Dermis blood vessel endothelial cell (primary cell): ENCODE measurements around the gene CCL4. TPM values are rescaled to one million over a fixed set of nuclear protein-coding genes. Genes with fewer than 3 reads are reported as not detected.
A peak's percentile ranks its signal among the peaks of the same experiment; 100 is the strongest.
"Not testable (repeated sequence)": the region's sequence is repeated elsewhere in the genome, so short reads cannot be mapped to it uniquely, and the experiment has no call there.

ENCODE experiments used
- DNase-seq: peaks from one replicate; pipeline ENCODE4 v3.0.0; 2010
- total RNA-seq: library from RNA; depleted of rRNA; stranded (reverse); fragments of >200 nt; gene quantifications from 2 replicates; pipeline ENCODE4 v1.2.3, GENCODE V29; 2014

CCL4 gene
- total RNA-seq, result not detected in 2 replicates

DNA sequence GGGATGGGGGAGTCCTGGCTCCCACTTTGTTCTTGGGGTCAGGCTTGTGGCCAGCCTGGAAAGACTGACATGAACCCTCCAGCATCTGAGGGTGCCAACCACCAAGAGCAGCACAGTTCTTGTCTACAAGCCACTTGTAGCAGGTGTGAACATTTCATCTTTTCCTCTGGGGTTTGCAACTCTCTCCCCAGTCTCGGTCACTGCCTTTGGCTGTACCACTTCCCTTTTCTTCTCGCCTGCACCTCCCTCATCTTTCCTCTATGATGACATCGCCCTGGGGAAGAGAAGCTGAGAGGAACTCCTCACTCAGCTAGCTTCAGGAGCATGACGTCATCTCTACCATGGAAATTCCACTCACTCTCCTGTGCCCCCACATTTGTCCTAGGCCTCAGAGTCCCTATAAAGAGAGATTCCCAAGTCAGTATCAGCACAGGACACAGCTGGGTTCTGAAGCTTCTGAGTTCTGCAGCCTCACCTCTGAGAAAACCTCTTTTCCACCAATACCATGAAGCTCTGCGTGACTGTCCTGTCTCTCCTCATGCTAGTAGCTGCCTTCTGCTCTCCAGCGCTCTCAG lies at the start of gene CCL4:
CCL4 (plus strand) TSS at position 427 of the 575 bp plus-strand sequence; CDS start at position 506, 79 bp downstream.
- not testable (repeated sequence) for DNase-seq

DNA sequence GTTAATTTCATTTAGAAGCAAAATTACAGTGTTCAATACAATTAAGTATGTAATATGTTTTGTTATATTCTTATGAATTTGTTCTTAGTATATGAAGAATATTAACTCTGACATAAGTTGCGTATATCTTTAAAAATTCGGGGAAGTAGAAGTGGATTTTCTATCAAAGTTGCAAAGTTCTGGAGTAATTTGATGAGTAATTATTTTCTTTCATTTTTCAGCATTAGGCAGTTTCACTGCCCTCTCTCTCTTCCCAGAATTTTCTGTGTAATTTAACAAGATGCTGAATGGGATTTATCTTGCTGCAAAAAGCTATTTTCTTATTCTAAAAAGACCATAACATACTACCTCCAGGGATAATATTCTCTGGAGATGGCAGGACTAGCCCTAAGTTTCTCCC lies 48.5 kb upstream of the CCL4 start:
- no peak for DNase-seq

DNA sequence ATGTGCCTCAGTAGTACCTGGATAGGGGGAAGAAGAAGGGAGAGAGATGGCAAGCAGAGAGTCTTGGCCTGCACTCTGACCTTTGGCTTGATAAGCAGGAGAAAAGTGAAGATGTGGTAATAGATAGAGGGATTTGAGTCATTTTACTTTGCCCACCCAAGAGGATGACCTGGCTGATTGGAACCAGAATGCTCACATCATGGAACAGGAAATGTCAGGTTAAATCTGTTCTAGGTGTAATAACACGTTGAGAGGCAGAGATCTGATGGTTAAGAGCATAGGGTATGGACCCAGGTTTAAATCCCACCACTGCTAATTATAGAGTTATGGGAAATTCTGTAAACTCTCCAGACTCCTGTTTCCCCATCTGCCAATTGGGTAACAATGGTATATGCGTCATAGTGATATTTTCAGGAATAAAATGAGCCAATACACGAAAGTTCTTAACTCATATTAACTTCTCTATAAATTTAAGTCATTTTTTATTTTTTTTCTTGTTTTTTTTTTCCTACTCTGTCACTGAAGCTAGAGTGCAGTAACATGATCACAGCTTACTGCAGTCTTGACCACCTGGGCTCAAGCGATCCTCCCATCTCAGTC lies 47.6 kb upstream of the CCL4 start:
- no peak for DNase-seq

DNA sequence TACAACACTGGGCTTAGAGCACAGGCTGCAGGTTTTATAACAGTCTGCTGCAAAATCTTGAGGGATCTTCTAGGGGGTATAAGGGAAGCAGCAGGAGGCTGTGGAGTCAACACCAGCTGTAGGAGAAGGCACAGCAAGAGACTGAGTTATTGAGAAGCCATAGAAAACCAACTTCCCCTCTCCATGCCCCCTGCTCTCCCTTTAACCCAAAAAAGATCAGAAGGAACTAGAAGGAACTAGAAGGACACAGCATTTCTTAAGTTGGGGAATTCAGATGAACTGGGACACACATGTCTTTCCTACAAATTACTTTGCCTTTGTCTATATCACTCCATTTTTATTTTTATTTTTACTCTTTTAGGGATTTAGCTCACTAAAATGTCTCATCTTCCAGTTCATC lies 45.7 kb upstream of the CCL4 start:
- no peak for DNase-seq

DNA sequence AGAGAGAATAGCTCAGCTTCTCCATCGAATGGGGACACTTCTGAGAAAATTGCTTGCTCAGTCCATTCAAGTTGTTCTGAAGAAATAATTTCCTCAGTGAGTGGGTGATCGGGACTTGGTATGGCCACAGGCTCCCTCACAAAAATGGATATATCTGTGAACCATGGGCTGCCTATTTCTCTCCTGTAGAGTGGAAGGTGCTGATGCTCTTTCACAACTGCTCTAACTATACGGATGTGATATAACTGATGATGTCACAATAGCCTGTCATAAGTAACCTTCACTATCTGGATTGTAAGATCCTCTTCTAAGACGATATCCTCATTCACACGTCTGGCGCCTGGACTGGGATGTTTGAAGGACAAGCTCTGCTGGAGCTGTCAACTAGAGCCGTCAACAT lies 44.2 kb upstream of the CCL4 start:
- no peak for DNase-seq

DNA sequence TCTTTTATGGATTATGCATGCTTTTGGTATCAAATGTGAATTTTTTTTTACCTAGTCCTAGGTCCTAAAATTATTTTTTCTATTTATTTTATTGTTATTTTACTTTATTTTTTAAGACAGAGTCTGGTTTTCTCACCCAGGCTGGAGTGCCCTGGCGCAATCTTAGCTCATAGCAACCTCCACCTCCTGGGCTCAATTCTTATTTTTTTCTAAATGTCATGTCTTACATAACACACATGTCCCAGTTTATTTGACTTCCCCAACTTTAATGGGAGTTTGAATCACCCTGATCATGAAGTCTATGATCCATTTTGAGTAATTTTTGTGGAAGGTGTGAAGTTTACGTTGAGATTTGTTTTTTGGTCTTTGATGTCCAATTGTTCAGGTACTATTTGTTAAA lies 42.8 kb upstream of the CCL4 start:
- no peak for DNase-seq

DNA sequence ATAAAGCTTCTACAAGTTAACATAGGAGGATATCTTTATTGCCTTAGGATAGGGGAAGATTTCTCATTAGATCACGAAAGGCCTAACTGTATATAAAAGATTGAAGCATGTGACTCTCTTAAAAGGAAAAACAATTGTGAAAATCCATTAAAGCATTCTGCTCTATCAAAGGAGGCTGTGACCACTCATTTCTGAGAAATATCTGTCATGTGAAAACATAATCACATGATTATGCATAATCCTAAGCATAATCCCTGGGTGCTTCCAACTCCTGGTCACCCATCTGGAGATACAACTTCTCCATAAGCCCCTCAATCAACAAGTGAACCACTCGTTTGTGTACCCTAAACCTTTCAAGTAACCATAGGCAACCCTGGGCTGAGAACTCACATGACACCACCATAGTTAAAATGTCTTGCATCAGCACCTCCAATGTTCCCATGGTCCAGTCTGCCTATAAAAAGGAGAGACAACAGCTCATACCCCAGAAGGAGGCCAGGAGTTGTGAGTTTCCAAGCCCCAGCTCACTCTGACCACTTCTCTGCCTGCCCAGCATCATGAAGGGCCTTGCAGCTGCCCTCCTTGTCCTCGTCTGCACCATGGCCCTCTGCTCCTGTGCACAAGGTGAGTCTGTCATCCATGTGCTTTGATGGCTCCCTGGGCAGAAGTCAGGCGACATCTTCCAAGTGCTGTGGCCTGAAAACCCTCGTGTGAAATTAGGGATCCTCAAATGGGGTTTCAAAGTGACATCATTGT lies 39.7 kb upstream of the CCL4 start, which contains the start of gene CCL18:
CCL18 (plus strand) TSS at position 487 of the 756 bp plus-strand sequence; CDS start at position 558, 71 bp downstream.
- no peak for DNase-seq

DNA sequence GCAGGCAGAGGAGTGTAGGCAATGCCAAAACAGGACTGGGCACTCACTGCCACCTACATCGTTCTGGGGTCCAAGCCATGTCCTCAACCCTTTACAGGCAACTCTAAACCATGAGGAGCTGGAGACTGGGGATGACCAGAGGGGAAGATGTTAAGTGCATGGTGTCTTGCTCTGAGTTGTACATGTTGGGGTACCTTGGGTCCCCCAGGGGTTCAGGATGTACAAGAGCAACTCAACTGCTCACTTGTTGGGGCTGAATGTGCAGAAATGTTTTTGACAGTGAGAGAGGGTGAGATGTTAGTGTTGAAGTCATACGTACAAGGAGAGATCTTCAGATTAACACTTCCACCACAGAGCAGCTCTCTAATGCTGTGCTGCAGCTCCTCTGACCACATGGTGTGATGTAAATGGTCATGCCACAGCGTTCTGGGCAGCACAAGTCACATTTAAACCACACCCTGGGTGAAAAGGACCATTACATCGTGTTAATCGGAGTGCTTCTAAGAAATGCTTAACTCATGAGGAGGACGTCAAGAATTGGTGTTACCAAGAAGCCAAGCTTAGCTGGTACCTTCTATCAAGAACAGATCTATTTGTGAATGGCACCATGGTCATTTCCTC lies 37.2 kb upstream of the CCL4 start:
- DNase-seq, result no peak

DNA sequence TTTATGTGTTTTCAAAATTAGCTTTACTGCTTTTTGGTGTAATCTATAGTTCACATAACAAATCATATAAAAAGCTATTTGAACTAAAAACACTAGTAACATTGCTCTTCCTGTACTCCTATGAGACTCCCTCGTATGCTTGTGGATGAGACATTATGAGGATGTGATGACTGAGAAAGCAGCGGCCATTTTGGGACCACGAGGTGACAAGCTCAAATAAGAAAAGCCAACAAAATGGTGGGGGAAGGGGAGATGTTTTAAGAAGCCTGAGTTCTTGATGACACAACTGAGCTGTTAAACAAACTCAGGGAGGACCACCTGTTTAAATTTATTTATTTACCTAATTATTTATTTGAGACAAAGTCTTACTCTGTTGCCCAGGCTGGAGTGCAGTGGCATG lies 35.1 kb upstream of the CCL4 start:
- DNase-seq, result no peak

DNA sequence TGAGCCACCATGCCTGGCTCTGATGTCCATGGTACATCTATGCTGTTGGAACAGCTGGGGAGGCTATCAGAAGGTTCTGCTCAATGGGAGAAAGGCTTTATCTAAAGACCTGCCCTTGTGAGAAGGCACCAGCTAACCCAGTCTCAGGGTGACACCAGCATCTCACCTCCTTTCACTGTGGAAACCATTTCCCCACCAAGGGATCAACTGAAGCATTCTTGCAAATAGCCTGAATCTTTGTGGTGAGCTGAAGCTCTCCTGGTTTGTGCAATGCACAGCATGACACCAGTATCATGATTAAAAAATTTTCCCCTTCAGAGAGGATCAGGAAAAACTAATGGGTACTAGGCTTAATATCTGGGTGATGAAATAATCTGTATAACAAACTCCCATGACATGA lies 34.5 kb upstream of the CCL4 start:
- DNase-seq, result no peak

DNA sequence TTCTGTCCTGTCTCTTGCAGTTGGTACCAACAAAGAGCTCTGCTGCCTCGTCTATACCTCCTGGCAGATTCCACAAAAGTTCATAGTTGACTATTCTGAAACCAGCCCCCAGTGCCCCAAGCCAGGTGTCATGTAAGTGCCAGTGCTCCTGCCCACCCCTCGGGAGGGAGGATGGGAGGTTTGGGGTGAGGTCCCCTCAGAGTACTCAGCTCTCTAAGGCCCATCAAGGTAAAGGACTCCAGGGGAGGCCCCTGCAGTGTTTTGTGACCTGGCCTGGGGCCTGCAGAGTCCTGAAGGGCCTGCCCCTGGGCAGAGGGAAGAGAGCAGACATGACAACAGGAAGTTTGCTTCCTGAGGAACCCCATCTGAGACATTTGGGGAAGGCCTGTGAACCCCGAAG lies 33.2 kb upstream of the CCL4 start:
- DNase-seq, result no peak

DNA sequence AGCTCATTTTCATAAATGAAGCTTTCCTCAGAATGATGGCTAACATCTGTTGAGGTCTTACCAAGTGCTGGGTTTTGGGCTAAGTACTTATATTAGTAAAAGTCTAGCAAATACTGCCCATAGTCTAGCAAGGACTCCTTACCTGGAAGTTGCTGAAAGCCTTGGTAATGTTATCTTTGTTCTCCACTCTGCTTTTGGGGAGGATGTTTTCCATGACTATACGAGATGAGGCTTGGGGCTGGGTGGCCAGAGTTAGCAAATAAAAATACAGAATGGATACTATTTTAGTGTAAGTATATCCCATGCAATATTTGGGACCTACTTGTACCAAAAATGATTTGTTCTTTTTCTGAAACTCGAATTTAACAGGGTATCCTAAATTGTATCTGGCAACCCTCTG lies 31.9 kb upstream of the CCL4 start:
- DNase-seq, result no peak

DNA sequence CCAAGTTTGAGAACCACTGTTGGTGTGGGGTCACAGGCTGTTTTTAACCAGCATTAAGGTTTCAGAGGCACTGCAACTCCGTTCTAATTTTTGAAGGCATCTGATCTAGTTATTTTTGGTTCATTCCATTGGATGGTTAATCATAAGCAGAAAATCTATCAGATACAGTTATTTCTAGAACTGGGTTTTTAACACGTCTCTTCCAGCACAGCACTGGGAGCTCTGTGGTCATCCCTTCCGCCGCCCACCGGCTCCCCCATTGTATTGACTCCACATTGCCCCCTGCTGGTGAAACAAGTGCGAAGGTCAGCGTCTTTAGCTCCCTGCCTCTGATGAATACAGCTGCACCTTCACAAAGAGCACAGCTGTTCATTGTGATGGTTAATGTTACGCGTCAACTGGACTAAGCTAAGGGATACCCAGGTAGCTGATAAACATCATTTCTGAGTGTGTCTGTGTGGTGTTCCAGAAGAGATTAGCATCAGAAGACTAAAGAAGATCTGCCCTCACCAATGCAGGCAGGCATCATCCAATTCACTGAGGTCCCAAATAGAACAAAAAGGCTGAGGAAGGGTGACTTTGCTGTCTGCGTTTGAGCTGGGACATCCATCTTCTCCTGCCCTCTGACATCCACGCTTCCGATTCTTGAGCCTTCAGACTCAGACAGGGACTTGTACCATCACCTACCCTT lies 31.1 kb upstream of the CCL4 start:
- peak; percentile 80 for DNase-seq

DNA sequence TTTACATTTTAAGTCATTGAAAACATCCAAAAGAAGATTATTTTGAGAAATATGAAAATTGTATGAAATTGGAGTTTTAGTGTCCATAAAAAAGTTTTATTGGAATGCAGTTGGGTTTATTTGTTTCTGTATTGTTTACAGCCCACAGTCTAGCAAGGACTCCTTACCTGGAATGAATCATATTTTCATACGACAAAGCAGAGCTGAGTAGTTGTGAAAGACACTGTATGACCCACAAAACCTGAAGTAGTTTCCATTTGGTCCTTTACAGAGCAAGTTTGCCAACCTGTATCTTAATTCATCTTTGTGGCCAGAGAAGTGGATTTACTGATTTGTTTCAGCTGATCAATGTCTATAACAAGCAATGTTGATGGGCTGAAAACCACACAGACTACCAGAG lies 29.3 kb upstream of the CCL4 start:
- DNase-seq, result no peak

DNA sequence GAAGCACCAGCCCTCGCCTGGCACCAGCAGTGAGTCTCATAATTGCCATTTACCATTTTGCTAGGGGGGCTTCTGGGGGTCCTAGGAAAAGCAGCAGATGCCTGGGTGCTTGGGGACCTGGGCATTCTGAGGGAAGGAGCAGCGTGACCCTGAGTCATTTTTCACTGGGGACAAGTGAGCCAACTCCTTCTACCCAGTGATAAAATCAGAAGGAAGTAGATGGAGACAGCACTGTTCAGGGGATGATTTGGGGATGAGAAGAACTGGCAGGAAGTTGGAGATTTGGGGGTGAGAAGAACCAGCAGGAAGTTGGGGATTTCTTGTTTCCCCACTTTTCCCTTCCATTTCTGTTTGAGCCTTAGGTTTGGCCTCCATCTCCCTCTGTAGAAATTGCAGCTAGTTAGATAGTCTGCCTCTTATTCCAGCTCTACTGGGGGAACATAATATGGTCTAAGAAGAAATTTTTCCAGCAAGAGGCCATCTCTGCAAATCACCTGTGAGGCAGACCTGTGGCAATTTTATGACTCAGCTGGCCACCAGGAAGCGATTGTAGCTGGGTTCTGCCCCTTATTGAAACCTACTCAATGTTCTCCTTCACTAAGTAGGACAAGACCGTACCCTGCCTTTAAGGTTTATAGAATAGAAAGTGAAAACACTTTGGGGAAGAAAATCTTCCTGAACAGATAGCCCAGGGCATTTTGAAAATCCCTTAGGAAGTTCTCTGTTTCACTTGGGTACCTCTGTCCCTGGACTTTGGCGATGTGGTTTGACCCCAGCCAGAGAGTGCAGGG lies 21.8 kb upstream of the CCL4 start:
- DNase-seq, result not testable (repeated sequence)

DNA sequence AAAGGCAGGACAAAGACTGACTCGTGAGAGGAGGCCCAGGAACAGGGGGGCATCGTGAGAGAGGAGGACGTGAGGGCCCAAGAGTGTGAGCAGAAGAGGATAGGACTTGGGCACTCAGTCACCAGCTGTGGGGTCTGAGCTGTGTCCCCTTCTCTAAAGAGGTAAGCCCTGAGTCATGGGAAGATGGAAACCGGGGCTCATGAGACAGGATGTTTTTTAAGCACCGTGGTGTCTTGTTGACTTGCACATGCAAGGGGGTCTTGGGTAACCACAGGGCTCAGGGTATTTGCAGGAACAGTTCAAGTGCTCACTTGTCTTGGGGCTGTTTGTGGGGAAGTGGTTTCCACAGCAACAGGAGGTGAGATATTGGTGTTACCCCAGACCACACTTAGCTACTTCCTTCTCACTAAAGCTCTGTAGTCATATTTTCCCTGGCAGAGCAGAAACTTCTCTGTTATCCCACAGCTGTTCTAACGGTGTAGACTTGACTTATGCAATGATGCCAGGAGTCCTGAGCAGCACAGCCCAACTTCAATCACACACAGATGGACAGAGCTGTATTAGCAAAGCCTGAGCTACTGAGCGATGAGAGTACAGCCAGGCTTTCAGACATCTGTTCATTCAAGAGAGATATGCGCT lies 21.0 kb upstream of the CCL4 start:
- not testable (repeated sequence) for DNase-seq

DNA sequence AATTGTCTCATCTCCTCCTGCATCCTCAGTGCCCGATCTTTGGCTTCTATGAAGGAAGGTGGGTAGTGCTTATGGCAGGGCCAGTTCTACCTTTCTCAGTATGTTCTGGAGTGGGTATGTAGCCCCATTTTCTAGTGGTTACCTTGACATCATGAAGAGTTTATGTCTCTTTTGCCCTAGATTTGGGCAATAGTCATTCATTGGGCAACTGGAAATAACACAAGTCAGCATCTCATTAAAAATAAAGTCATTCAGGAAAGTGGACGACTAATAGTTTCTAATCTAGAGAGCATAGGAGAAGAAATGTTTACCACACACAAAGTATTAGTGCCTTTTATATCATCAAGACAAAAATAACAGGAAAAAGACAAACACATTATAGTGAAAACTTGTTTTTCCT lies 19.9 kb upstream of the CCL4 start:
- not testable (repeated sequence) for DNase-seq

DNA sequence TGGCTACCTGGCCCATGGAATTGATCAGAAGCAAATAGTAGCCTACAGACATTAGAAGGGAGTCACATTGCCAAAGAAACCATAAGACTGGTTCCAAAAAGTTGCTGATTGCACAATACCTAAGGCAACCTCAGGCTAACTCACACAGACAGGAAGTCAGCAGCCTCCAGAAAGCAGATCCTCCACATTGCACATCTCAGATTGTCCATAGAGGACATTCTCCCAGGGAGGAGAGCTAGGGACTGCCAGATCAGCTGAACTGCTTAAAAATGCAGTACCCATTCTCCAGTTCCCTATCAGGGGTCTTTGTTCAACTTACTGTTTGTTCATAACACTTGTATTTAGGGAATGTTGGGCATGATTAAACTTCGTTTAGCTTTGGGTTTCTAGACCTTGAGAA lies 17.9 kb upstream of the CCL4 start:
- DNase-seq, result no peak

DNA sequence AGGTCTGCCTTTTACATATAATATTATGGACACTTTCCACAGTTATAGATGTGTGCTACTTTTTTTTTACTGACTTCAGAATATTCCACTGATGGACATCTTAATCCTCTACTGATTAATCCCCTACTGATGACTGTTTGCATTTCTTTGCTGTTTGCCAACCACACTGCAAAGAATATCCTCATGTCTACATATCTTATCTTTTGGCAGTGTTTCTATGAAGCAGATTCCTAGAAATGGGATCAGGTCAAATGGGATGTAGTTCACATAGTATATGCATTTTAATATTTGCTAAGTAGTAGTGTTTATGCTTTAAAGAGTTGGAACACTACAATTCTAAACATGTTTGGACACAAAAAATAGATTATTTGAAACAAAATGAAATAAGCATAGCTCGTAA lies 16.8 kb upstream of the CCL4 start:
- DNase-seq, result no peak

DNA sequence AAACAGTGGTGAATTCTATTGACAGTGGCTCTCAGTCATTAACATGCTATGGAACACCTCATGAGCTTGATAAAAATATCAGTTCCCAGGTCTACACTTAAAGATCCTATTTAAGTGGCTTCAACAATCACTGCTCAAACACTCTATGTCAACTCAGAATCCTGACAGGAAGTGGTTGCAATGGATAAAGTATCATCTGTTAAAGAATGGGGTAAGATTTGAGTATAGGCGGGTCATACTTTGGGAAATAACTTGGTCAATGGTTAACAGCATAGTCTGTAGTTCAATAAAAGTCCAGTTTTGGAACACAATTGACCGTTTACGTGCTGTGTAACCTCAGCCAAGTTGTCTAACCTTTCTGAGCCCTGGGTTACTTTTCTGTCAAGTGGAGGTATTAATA lies 16.2 kb upstream of the CCL4 start:
- DNase-seq, result not testable (repeated sequence)

DNA sequence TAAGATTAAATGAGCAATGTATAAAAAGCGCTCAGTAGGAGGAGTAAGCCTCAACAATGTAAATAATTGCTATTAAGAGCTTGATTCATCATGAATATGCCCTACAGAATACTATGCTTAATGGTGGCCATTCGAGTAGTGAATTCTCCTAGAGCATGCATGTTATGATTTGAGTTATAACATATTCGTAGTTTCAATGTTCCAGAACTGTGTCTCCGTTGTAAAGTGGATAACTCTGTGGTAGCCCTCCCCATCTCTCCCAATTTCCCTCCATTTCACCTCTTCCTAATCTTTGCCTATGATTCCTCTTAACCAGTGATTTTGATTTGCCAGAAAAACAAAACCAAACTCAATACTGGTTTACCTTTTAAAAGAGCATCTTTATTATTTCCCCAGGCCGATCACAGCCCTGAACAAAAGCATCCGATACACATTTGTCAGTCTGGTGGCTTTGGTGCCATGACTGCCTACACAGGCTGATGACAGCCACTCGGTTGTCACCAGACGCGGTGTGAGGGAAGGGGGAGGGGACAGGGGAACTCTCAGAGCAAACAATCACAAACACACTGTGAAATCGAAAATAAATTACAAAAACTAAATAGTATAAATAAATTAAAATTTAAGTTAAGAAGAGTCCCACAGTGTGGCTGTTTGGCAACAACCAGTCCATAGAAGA lies 15.6 kb upstream of the CCL4 start:
- DNase-seq, result not testable (repeated sequence)
